Measurements from ENCODE around the gene ZFYVE27. TPM values are rescaled to one million over a fixed set of nuclear protein-coding genes. Genes with fewer than 3 reads are reported as not detected.

The ZFYVE27 gene
- total and polyA plus RNA-seq, 7 donors: 7.2 to 42.2 (median 11.0) TPM

GRCh38 chr10:97766996-97767924 lies 30.3 kb downstream of the ZFYVE27 start:
- Histone ChIP-seq H3K27me3 (peaks cover 14 to 36% (median 27%) of the 10 kb centered on the region in 3 donors), H3K4me3 (no peak overlapping the region), H3K9me3 (no peaks in the 10 kb centered on the region), H3K36me3 (peaks cover 0 to 2% (median 0%) of the 10 kb centered on the region in 4 donors), H3K4me1 (peaks cover 0 to 11% (median 8%) of the 10 kb centered on the region in 4 donors), H3K27ac (no peak overlapping the region)
- DNase-seq: no peak
- intact Hi-C loops (cut with DNase I): no loop called here
- WGBS, 2 donors: 74 to 88% methylated on average over 22 of the region's 22 CpGs
- TF ChIP-seq POLR2A (IDR thresholded peaks at IDR 0.05) (no peak), CTCF (IDR thresholded peaks at IDR 0.05) (no peak), EP300 (IDR thresholded peaks at IDR 0.05) (no peak), POLR2AphosphoS5 (IDR thresholded peaks at IDR 0.05) (no peak)

DNA sequence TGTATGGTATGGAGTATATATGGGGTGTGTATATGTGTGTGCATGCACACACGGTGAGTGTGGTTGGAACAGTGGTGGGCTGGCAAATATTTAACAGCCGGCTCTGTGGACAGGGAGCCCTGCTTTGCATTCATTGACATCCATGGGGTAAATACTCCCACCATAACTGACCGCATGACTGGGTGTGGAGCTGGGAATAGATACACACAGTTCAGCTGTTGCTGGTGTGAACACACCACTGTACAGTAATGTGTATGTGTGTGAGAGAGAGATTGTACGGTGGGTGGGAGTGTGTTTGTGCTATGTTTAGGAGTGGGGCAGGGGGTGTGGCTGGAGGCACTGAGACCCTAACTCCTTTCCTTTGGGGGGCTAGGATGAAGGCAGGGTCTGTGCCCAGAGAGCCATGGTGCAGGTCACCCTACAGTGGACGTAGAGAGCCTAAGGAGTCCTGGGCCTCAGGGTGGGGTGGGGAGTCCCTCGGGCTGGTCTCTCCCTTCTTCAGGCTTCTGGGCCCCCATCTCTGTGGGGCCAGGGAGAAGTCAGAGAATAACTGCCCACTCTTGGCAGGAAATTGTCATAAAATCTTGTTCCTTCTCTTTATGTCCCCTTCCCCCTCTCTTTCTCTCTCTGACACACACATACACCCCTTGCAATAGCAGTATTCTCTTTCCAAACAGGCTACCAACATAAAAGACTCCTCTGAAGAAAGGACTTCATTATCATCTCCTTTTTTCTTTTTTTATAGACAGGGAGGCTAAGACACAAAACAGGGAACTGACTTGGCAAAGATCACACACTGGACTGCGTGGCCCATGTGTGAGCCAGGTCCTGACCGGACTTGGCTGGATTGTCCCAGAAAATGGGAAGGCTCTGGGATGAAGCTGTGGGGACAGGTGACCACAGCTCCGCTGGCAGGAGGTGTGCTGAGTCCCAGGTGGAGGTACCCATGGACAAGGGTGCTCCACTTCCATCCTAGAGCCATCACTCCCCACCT lies 31.7 kb downstream of the ZFYVE27 start:
- TF ChIP-seq EP300 (IDR thresholded peaks at IDR 0.05) (no peak), CTCF (IDR thresholded peaks at IDR 0.05) (no peak), POLR2AphosphoS5 (IDR thresholded peaks at IDR 0.05) (no peak), POLR2A (IDR thresholded peaks at IDR 0.05) (no peak)
- no peak for DNase-seq
- Histone ChIP-seq H3K27ac (no peak overlapping the region), H3K4me1 (peaks cover 0 to 11% (median 8%) of the 10 kb centered on the region in 4 donors), H3K9me3 (no peaks in the 10 kb centered on the region), H3K36me3 (no peaks in the 10 kb centered on the region), H3K27me3 (peaks cover 17 to 47% (median 30%) of the 10 kb centered on the region in 3 donors), H3K4me3 (no peak overlapping the region)
- intact Hi-C loops (cut with DNase I): no loop called here
- 83 to 92% methylated on average over 9 of the region's 9 CpGs for WGBS, 2 donors

DNA sequence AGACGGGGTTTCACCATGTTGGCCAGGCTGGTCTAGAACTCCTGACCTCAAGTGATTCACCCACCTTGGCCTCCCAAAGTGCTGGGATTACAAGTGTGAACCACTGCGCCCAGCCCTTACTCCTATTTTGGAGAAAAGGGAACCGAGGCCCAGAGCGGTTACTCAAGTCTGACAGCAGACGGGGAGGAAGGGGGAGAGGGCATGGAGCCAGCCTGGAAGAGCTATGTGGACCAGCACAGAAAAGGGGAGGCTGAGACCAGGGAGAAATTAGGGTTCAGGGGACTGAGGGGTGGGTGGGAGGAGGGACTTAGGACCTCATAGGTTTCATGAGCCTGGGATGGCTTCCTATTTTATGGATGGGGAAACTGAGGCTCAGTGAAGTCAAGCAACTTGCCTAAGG lies 33.3 kb downstream of the ZFYVE27 start:
- no peak for DNase-seq
- peaks cover 17 to 53% (median 30%) of the 10 kb centered on the region in 3 donors for H3K27me3 ChIP-seq
- H3K9me3 ChIP-seq: no peaks in the 10 kb centered on the region
- peaks cover 0 to 11% (median 8%) of the 10 kb centered on the region in 4 donors for H3K4me1 ChIP-seq
- H3K36me3 ChIP-seq: no peaks in the 10 kb centered on the region
- WGBS, 2 donors: 77 to 78% methylated on average over 5 of the region's 5 CpGs
- no peak overlapping the region for H3K27ac ChIP-seq
- intact Hi-C loops (cut with DNase I): no loop called here
- TF ChIP-seq POLR2A (IDR thresholded peaks at IDR 0.05) (no peak), POLR2AphosphoS5 (IDR thresholded peaks at IDR 0.05) (no peak), CTCF (IDR thresholded peaks at IDR 0.05) (no peak), EP300 (IDR thresholded peaks at IDR 0.05) (no peak)
- H3K4me3 ChIP-seq: peak overlapping the region in 3 of 4 donors; percentile 34 to 39 (median 38)

GRCh38 chr10:97771055-97771891 lies 34.3 kb downstream of the ZFYVE27 start:
- peaks cover 17 to 53% (median 30%) of the 10 kb centered on the region in 3 donors for H3K27me3 ChIP-seq
- no peaks in the 10 kb centered on the region for H3K36me3 ChIP-seq
- 1 to 2% methylated on average over 90 of the region's 90 CpGs for WGBS, 2 donors
- no peak for TF ChIP-seq EP300 (IDR thresholded peaks at IDR 0.05)
- TF ChIP-seq POLR2A (IDR thresholded peaks at IDR 0.05): no peak
- TF ChIP-seq CTCF (IDR thresholded peaks at IDR 0.05): no peak
- TF ChIP-seq POLR2AphosphoS5 (IDR thresholded peaks at IDR 0.05): no peak
- no peak overlapping the region for H3K27ac ChIP-seq
- H3K4me1 ChIP-seq: peaks cover 0 to 11% (median 8%) of the 10 kb centered on the region in 4 donors
- no peak for DNase-seq
- H3K4me3 ChIP-seq: peak overlapping the region in 3 of 4 donors; percentile 34 to 39 (median 38)
- intact Hi-C loops (cut with DNase I): no loop called here
- H3K9me3 ChIP-seq: no peaks in the 10 kb centered on the region

All from sigmoid colon (tissue), 7 donors.